Left ventricle myocardium inferior (tissue), 1 donor: ENCODE data around the gene CAPNS2. TPM values are rescaled to one million over a fixed set of nuclear protein-coding genes. Genes with fewer than 3 reads are reported as not detected.

Source experiments
- DNase-seq: peaks from one replicate; pipeline ENCODE4 v3.0.0-alpha.2; 2020
- H3K27ac ChIP-seq: fragments of 200-600 bp; replicated peaks from 2 replicates; pipeline ENCODE4 v1.8.0; 2021
- H3K27me3 ChIP-seq: fragments of 200-600 bp; 2 replicates; pipeline ENCODE4 v1.8.0; 2021; ENCODE audit warnings: low read depth
- H3K36me3 ChIP-seq: fragments of 200-600 bp; 2 replicates; pipeline ENCODE4 v1.8.0; 2021
- H3K4me1 ChIP-seq: fragments of 200-600 bp; 2 replicates; pipeline ENCODE4 v1.8.0; 2021
- H3K4me3 ChIP-seq: fragments of 200-600 bp; 2 replicates; pipeline ENCODE4 v1.8.0; 2021; ENCODE audit warnings: mild to moderate bottlenecking, moderate library complexity
- H3K9me3 ChIP-seq: fragments of 200-600 bp; replicated peaks from 2 replicates; pipeline ENCODE4 v1.8.0; 2021
- CTCF ChIP-seq: fragments of 200-600 bp; IDR thresholded peaks from 2 replicates; pipeline ENCODE4 v1.8.0; 2021; ENCODE audit warnings: antibody characterized with exemption, mild to moderate bottlenecking, borderline replicate concordance
- intact Hi-C: fragments of 100-400 bp; cut with micrococcal nuclease; formaldehyde crosslinking; loops from one replicate; pipeline ENCODE4 v1.11.0; 2022
- total RNA-seq: library from RNA; stranded (reverse); fragmentation: NEBNext Ultra II Directional; extraction: Animal tissue kit (Norgen Biotek cat#: 25700); gene quantifications from one replicate; pipeline ENCODE4 v1.2.1, GENCODE V29; 2021
- donor health status: DM: no; HTN: yes; CAD: no; lungs with severe emphysema.

The CAPNS2 gene
- total RNA-seq, 1 donor from 2014 or later, result not detected

DNA sequence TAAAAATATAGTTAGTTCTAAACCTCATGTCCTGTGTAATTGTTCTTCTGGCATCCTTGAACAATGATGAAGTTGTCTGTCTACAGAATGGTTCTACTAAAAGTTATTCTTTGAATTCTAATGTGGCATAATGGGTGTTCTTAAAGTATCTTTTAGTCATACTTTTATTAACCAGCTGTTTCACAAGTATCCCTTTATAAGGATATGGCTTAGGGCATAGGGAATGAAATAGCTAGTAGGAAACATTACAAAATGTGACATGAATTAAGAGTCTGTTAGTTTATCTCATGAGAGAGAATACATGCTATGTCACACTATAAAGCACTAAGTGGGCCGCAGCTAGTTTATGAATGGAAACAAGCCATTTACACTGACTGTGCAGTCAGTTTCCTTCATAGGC lies 26.3 kb upstream of the CAPNS2 start:
- H3K36me3 ChIP-seq, result no peaks in the 10 kb centered on the region
- DNase-seq, result no peak
- H3K4me1 ChIP-seq, result peaks cover 8% of the 10 kb centered on the region
- H3K27ac ChIP-seq, result peak overlapping the region; percentile 67
- intact Hi-C loops, result no loop called here
- no peaks in the 10 kb centered on the region for H3K9me3 ChIP-seq
- no peak for TF ChIP-seq CTCF
- H3K27me3 ChIP-seq, result no peaks in the 10 kb centered on the region
- no peak overlapping the region for H3K4me3 ChIP-seq

- H3K4me1 ChIP-seq, result peaks cover 8% of the 10 kb centered on the region
- H3K27ac ChIP-seq, result no peak overlapping the region
- H3K27me3 ChIP-seq, result no peaks in the 10 kb centered on the region
- no peaks in the 10 kb centered on the region for H3K36me3 ChIP-seq
- H3K9me3 ChIP-seq, result no peaks in the 10 kb centered on the region
- H3K4me3 ChIP-seq, result no peak overlapping the region
- no peak for TF ChIP-seq CTCF
- DNase-seq, result no peak
- intact Hi-C loops, result loop anchor here (2.0 kb wide), 1 partner anchor 78 kb away; no protein-coding TSS in a partner anchor
Observed at GRCh38 chr16:55542459-55543082, 23.9 kb upstream of the CAPNS2 start.

- Histone ChIP-seq H3K36me3 (no peaks in the 10 kb centered on the region), H3K4me3 (no peak overlapping the region), H3K27me3 (no peaks in the 10 kb centered on the region), H3K9me3 (no peaks in the 10 kb centered on the region), H3K27ac (no peak overlapping the region), H3K4me1 (peaks cover 8% of the 10 kb centered on the region)
- no peak for DNase-seq
- intact Hi-C loops, result loop anchor here (2.0 kb wide), 1 partner anchor 79 kb away; no protein-coding TSS in a partner anchor
- TF ChIP-seq CTCF, result peak; percentile 55
Observed at GRCh38 chr16:55543472-55543871, 23.0 kb upstream of the CAPNS2 start.

DNA sequence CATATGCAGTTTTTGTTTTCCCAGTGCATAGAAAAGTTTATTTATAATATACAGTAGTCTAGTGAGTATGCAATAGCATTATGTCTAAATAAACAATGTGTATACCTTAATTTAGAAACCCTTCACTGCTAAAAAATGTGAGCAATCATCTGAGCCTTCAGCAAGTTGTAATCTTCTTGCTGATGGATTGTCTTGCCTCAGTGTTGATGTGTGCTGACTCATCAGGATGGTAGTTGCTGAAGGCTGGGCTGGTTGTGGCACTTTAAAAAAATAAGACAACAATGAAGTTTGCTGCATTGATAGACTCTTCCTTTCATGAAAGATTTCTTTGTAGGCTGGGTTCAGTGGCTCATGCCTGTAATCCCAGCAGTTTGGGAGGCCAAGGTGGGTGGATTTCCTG lies 13.9 kb upstream of the CAPNS2 start:
- TF ChIP-seq CTCF, result no peak
- Histone ChIP-seq H3K4me3 (no peak overlapping the region), H3K4me1 (no peaks in the 10 kb centered on the region), H3K36me3 (peaks cover 25% of the 10 kb centered on the region), H3K27me3 (no peaks in the 10 kb centered on the region), H3K9me3 (peaks cover 6% of the 10 kb centered on the region), H3K27ac (no peak overlapping the region)
- no peak for DNase-seq
- intact Hi-C loops, result no loop called here

- no peak overlapping the region for H3K4me3 ChIP-seq
- intact Hi-C loops, result no loop called here
- H3K27ac ChIP-seq, result no peak overlapping the region
- H3K9me3 ChIP-seq, result peaks cover 6% of the 10 kb centered on the region
- no peaks in the 10 kb centered on the region for H3K27me3 ChIP-seq
- TF ChIP-seq CTCF, result no peak
- H3K4me1 ChIP-seq, result peaks cover 18% of the 10 kb centered on the region
- H3K36me3 ChIP-seq, result peaks cover 25% of the 10 kb centered on the region
- DNase-seq, result no peak
Observed at GRCh38 chr16:55555436-55555835, 11.0 kb upstream of the CAPNS2 start.
